Small intestine (tissue), 7 donors: ENCODE results near the gene SH2D3A. TPM values are rescaled to one million over a fixed set of nuclear protein-coding genes. Genes with fewer than 3 reads are reported as not detected.

Experiments used
- DNase-seq, 2 donors: peaks; one replicate each; pipeline versions ENCODE4 v3.0.0 to v3.0.0-alpha.2; 2013
- FAIRE-seq: peaks from 2 replicates; lab custom pipeline; 2012; peaks lifted over from hg19 to GRCh38; lab: Jason Lieb, UNC
- H3K27ac ChIP-seq, 3 donors: one replicate each; pipeline ENCODE4 v1.5.1; 2013; ENCODE audit warnings: low read length in 2 of 3, mild to moderate bottlenecking in 2 of 3, control low read depth in 1 of 3, inconsistent platforms in 1 of 3, low read depth in 1 of 3, moderate library complexity in 1 of 3
- H3K27me3 ChIP-seq, 3 donors: one replicate each; pipeline ENCODE4 v1.6.1; 2013; ENCODE audit warnings: low read length in 3 of 3, inconsistent platforms in 1 of 3; ENCODE audit not compliant: control insufficient read depth in 3 of 3, insufficient read depth in 3 of 3
- H3K36me3 ChIP-seq, 3 donors: one replicate each; pipeline ENCODE4 v1.6.1; 2013; ENCODE audit warnings: low read length in 3 of 3, inconsistent platforms in 1 of 3, low read depth in 1 of 3, mild to moderate bottlenecking in 1 of 3, moderate library complexity in 1 of 3; ENCODE audit not compliant: control insufficient read depth in 3 of 3, insufficient read depth in 2 of 3
- H3K4me1 ChIP-seq, 3 donors: one replicate each; pipeline ENCODE4 v1.6.1; 2013; ENCODE audit warnings: low read length in 2 of 3, inconsistent platforms in 1 of 3, low read depth in 1 of 3, mild to moderate bottlenecking in 1 of 3, moderate library complexity in 1 of 3; ENCODE audit not compliant: control insufficient read depth in 3 of 3, insufficient read depth in 2 of 3
- H3K4me3 ChIP-seq, 3 donors: one replicate each; pipeline ENCODE4 v1.5.1; 2013; ENCODE audit warnings: low read length in 3 of 3, control low read depth in 1 of 3, inconsistent platforms in 1 of 3, low read depth in 1 of 3, mild to moderate bottlenecking in 1 of 3, moderate library complexity in 1 of 3
- H3K9me3 ChIP-seq, 2 donors: one replicate each; pipeline ENCODE4 v1.6.1; 2013; ENCODE audit warnings: low read depth in 1 of 2, low read length in 1 of 2; ENCODE audit not compliant: control insufficient read depth in 2 of 2, insufficient read depth in 1 of 2
- WGBS, 3 donors: extraction: QIAGEN DNeasy Blood & Tissue Kit; methylation state at CpG; one replicate each; pipeline ENCODE4 v1.1.7; 2013; 5-methylcytosine and 5-hydroxymethylcytosine counted together
- polyA plus RNA-seq, 4 donors: library from polyadenylated mRNA; stranded (reverse) in 3 of 4; unstranded in 1 of 4; fragments of 200-250 nt in 3 of 4; fragments of 120-200 nt in 1 of 4; gene quantifications; one replicate each; pipeline versions ENCODE4 v1.2.1 to v1.2.3, GENCODE V29; 2013
- donor health status: healthy with polysubstance abuse.
- donor health status: control.
- donor health status: control.
- donor health status: Bipolar disorder and iron deficiency.
- donor health status: healthy.

The SH2D3A gene
- polyA plus RNA-seq, 4 donors, result 23.9 to 71.6 (median 42.1) TPM

DNA sequence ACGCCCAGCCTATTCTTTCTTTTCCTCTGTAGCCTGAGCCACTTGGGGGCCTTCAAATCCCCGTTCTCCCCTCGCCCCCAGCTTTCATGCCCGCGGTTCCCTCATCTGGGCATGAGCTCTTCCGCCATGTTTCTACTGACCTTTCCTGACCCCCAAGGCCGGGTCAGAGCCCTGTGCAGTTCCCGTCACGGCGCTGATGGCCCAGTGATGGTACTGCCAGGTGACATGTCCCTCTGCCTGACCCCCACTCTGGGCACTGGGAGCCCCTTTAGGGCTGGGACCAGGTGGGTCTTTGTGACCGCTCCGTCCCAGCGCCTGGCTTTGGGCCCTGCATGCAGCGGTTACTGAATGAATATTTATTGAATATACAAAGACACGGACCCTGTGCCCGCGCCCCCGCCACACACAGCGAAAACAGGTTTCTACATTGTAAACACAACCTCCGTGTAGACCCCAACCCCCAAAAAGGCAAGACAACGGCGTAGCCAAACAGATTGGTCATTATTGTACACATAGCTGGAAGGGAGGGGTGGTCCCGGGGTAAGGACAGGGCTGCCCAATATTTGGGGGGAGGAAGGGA is 37.6 kb downstream of the SH2D3A start:
- Histone ChIP-seq H3K4me1 (peaks cover 2 to 16% (median 3%) of the 10 kb centered on the region in 3 donors), H3K27me3 (no peaks in the 10 kb centered on the region), H3K9me3 (peaks cover 0 to 4% of the 10 kb centered on the region in 2 donors), H3K27ac (peak overlapping the region; percentile 18 to 82 (median 66)), H3K4me3 (peak overlapping the region in 2 of 3 donors; percentile 43 to 55), H3K36me3 (peaks cover 0 to 37% (median 0%) of the 10 kb centered on the region in 3 donors)
- DNase-seq, result no peak
- no peak for FAIRE-seq
- 77 to 86% (median 83%) methylated on average over 23 of the region's 23 CpGs for WGBS, 3 donors

DNA sequence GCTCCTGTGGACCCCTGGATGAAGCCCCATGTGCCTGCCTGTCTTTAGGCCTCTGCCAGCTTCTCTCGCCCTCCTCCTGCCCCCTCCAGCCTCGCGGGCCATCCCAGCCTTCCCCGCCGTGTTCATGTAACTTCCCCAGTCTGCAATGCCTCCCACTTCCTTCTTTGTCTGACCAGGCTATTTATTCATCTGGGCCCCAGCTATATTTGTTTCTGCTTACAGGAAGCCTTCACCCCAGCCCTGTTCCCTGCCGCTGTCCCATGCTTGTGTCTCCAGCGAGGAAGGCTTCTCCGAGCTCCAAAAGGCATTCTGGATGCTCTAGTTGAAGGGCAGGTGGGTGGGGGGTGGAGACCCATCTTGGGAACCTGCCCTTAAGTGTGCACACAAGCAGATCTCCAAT is 38.9 kb downstream of the SH2D3A start:
- peaks cover 0 to 4% of the 10 kb centered on the region in 2 donors for H3K9me3 ChIP-seq
- no peaks in the 10 kb centered on the region for H3K27me3 ChIP-seq
- peaks cover 2 to 17% (median 3%) of the 10 kb centered on the region in 3 donors for H3K4me1 ChIP-seq
- peak overlapping the region in 1 of 3 donors; percentile 12 for H3K27ac ChIP-seq
- peaks cover 0 to 28% (median 0%) of the 10 kb centered on the region in 3 donors for H3K36me3 ChIP-seq
- DNase-seq (no peak), FAIRE-seq (no peak)
- 32 to 58% (median 58%) methylated on average over 8 of the region's 8 CpGs for WGBS, 3 donors
- no peak overlapping the region for H3K4me3 ChIP-seq

DNA sequence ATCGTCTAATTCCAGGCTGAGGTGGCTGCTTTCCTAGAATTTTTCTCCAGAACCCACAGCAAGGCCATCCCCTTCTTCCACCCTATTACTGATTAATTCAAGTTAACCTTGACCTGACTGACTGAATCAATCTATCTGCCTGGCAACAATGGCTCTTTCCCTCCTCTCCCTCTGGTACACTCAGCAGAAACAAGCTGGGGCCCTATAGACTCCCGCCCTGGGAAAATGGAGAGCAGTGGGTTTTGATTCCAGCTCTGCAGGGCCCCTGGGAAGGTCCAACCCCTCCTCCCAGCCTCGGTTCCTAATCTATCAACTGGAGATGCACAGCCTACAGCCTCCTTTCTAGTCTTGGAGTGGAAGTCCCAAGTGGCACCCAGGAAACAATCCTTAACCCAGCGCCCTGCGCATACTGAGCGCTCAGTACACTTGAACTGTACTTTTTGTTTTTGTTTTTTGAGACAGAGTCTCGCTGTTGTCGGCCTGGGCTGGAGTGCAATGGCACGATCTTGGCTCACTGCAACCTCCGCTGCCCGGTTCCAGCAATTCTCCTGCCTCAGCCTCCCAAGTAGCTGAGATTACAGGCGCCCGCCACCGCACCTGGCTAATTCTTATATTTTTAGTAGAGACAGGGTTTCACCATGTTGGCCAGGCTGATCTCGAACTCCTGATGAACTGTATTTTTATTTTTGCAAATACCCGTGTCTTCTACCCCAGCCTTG is 41.6 kb downstream of the SH2D3A start:
- no peak overlapping the region for H3K4me3 ChIP-seq
- H3K9me3 ChIP-seq, result peaks cover 0 to 4% of the 10 kb centered on the region in 2 donors
- peaks cover 2 to 35% (median 3%) of the 10 kb centered on the region in 3 donors for H3K4me1 ChIP-seq
- DNase-seq (peak in 1 of 2 donors; percentile 41), FAIRE-seq (no peak)
- peak overlapping the region; percentile 4 to 42 (median 21) for H3K27ac ChIP-seq
- 78 to 85% (median 80%) methylated on average over 16 of the region's 16 CpGs for WGBS, 3 donors
- peaks cover 0 to 3% (median 0%) of the 10 kb centered on the region in 3 donors for H3K36me3 ChIP-seq
- peaks cover 0 to 3% (median 0%) of the 10 kb centered on the region in 3 donors for H3K27me3 ChIP-seq

DNA sequence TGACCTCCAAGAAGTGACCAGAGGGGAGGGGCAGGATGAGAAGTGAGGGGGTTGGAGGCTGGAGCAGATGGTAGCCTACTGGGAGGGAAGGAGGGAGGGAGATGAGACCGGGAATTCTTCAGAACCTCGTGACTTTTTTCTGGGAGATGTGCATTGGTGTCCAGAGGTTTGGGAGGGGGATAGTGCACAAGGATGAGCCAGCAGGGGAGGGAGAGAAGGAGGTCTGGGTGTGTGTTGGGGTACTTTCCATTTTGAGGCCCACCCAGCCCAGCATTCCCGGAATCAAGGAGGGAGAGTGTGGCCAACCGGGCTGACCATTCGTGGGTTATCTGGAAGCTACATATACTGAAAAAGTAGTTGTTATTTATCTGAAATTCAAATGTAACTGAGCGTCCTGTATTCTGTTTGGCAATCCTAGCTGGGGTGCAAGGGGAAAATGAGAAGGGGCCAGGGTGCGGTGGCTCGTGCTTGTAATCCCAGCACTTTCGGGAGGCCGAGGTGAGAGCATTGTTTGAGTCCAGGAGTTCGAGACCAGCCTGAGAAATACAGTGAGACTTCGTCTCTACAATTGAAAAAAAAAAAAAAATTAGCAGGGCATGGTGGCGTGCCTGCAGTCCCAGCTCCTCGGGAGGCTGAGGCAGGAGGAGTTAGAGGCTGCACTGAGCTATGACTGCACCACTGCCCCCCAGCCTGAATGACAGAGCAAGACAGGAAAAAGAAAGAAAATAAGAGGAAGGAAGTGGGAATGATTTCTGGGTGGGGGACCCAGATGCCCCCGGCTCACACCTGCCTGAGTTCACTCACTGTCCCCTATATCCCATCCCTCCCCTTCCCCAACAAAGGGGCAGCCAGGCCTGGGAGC is 42.4 kb downstream of the SH2D3A start:
- Histone ChIP-seq H3K27ac (peak overlapping the region in 2 of 3 donors; percentile 21 to 42), H3K27me3 (peaks cover 0 to 3% (median 0%) of the 10 kb centered on the region in 3 donors), H3K36me3 (peaks cover 0 to under 1% (median 0%) of the 10 kb centered on the region in 3 donors), H3K9me3 (peaks cover 0 to 4% of the 10 kb centered on the region in 2 donors), H3K4me1 (peaks cover 2 to 33% (median 3%) of the 10 kb centered on the region in 3 donors), H3K4me3 (no peak overlapping the region)
- no peak for FAIRE-seq
- no peak for DNase-seq
- 75 to 83% (median 79%) methylated on average over 15 of the region's 15 CpGs for WGBS, 3 donors

DNA sequence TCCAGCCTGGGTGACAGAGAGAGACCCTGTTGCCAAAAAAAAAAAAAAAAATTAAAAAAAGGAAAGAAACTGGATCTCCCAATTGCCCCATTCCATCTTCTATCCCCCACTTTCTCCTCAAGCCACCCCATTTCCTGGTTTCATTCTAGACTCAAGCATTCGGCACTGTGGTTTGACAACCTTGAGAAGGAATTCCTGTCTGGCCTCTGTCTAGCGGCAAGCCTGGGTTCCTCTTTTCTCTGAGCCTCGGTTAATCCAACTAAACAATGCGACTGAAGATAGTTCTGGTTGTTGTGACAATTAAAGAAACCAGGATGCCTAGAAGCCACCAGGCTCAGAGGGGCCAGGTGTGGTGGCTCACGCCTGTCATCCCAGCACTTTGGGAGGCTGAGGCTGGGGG is 43.5 kb downstream of the SH2D3A start:
- no peak for FAIRE-seq
- Histone ChIP-seq H3K27me3 (peaks cover 0 to 3% (median 0%) of the 10 kb centered on the region in 3 donors), H3K4me1 (peaks cover 2 to 32% (median 3%) of the 10 kb centered on the region in 3 donors), H3K9me3 (peaks cover 0 to 4% of the 10 kb centered on the region in 2 donors), H3K4me3 (no peak overlapping the region), H3K27ac (no peak overlapping the region), H3K36me3 (no peaks in the 10 kb centered on the region)
- WGBS, 3 donors, result 64 to 85% (median 75%) methylated on average over 5 of the region's 5 CpGs
- DNase-seq, result no peak

DNA sequence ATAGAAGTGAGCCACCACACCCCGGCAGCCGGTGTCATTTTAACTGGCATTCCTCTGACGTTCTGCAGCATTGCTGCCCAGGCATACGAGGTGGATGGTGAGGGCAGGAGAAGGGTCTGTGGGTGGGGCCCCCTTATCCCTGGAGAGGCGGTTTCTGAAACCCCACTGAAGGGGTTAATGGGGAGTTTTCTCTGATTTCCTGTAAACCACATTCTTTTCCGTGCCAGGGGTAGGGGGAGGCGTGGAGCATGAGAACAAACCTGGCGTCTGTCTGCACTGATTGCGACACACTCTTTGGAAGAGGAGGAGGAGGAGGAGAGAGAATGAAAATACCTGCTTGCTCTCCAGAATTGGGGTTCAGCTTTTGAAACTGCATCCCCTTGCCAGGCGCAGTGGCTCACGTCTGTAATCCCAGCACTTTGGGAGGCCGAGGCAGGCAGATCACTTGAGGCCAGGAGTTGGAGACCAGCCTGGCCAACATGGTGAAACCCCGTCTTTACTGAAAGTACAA is 44.1 kb downstream of the SH2D3A start:
- Histone ChIP-seq H3K9me3 (peaks cover 0 to 4% of the 10 kb centered on the region in 2 donors), H3K4me3 (no peak overlapping the region), H3K36me3 (peaks cover 0 to 2% (median 0%) of the 10 kb centered on the region in 3 donors), H3K27ac (peak overlapping the region in 1 of 3 donors; percentile 46), H3K27me3 (peaks cover 0 to 3% (median 0%) of the 10 kb centered on the region in 3 donors), H3K4me1 (peaks cover 2 to 32% (median 3%) of the 10 kb centered on the region in 3 donors)
- WGBS, 3 donors, result 29 to 47% (median 35%) methylated on average over 13 of the region's 13 CpGs
- DNase-seq (peak in 1 of 2 donors; percentile 58), FAIRE-seq (no peak)

DNA sequence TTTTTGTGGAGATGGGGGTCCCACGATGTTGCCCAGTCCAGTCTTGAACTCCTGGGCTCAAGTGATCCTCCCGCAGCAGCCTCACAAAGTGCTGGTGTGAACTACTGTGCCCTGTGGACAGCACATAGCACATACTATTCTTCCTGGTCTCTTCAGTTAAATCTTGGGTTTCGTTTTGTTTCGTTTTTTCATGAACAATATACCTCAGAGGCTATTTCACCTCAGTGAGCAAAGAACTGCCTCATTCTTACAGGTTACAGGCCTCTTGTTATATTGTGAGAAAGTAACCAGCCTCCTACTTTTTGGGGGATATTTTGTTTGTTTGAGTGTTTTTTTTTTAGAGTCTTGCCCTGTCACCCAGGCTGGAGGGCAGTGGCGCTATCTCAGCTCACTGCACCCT is 45.5 kb downstream of the SH2D3A start:
- Histone ChIP-seq H3K27me3 (peaks cover 0 to 3% (median 0%) of the 10 kb centered on the region in 3 donors), H3K36me3 (peaks cover 0 to 4% (median 0%) of the 10 kb centered on the region in 3 donors), H3K27ac (no peak overlapping the region), H3K9me3 (no peaks in the 10 kb centered on the region), H3K4me3 (no peak overlapping the region), H3K4me1 (peaks cover 2 to 32% (median 3%) of the 10 kb centered on the region in 3 donors)
- no peak for DNase-seq
- FAIRE-seq, result no peak
- WGBS, 3 donors, result 56 to 64% (median 58%) methylated on average over 5 of the region's 5 CpGs

DNA sequence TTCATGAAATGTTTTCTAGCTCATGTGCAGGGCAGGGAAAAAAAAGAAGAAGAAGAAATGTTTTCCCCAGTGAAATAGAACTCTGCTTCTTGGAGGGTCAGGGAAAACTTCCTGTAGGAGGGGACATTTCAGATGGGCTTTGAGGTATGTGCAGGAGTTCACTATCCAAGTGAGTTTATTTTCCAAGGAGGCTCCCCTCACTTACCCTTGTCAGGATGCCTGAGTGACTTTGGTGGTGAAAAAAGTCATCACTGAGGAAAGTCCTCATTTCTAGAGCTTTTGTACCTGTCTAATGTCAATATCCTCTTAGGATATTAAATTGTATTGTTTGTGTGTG is 46.1 kb downstream of the SH2D3A start:
- no peak for DNase-seq
- Histone ChIP-seq H3K27me3 (peaks cover 0 to 3% (median 0%) of the 10 kb centered on the region in 3 donors), H3K27ac (peak overlapping the region in 1 of 3 donors; percentile 33), H3K9me3 (no peaks in the 10 kb centered on the region), H3K4me1 (peaks cover 2 to 30% (median 3%) of the 10 kb centered on the region in 3 donors), H3K36me3 (peaks cover 0 to 4% (median 0%) of the 10 kb centered on the region in 3 donors), H3K4me3 (no peak overlapping the region)
- FAIRE-seq, result no peak
